ENCODE data around the gene ARSB. TPM values are rescaled to one million over a fixed set of nuclear protein-coding genes. Genes with fewer than 3 reads are reported as not detected.

The ARSB gene
- total and polyA plus RNA-seq, 2 experiments from 2014 or later, result 30.1 to 43.7 TPM

GRCh38 chr5:78754655-78755054, 230.5 kb downstream of the ARSB start:
- Histone ChIP-seq H3K4me2 (ENCODE audit: unreplicated experiment) (no peak overlapping the region), H3K27ac (no peak overlapping the region), H3K9ac (no peak overlapping the region), H3K27me3 (replicated peaks; ENCODE audit: insufficient read depth) (no peaks in the 10 kb centered on the region), H3K79me2 (ENCODE audit: insufficient read depth) (no peaks in the 10 kb centered on the region), H3K36me3 (ENCODE audit: low read depth) (no peaks in the 10 kb centered on the region), H2AFZ (no peak overlapping the region), H3K4me1 (ENCODE audit: insufficient read depth) (peaks cover 52% of the 10 kb centered on the region), H3K9me2 (ENCODE audit: insufficient read depth) (no peaks in the 10 kb centered on the region), H3K9me3 (ENCODE audit: low read depth) (no peaks in the 10 kb centered on the region), H4K20me1 (ENCODE audit: insufficient read depth) (no peaks in the 10 kb centered on the region), H3F3A (ENCODE audit: insufficient read depth) (peaks cover 50% of the 10 kb centered on the region), H3K4me3 (no peak overlapping the region)
- in situ Hi-C loops (cut with MboI), result no loop called here
- no peak for DNase-seq
- WGBS, 2 experiments (ENCODE audit: low coverage in 1 of 2, low lambda C conversion rate in 2 of 2, missing lambda C conversion rate in 2 of 2), result 48 to 49% methylated on average over 2 of the region's 2 CpGs
- TF ChIP-seq EZH2phosphoT487 (IDR thresholded peaks at IDR 0.05; ENCODE audit: insufficient read depth, low read depth) (no peak), EZH2 (IDR thresholded peaks at IDR 0.05; ENCODE audit: insufficient read depth, poor library complexity, severe bottlenecking) (no peak)

- DNase-seq, result peak; percentile 74
- Histone ChIP-seq H3K9ac (no peak overlapping the region), H3K27ac (peak overlapping the region; percentile 65), H4K20me1 (ENCODE audit: insufficient read depth) (no peaks in the 10 kb centered on the region), H3K9me3 (ENCODE audit: low read depth) (no peaks in the 10 kb centered on the region), H3K4me1 (ENCODE audit: insufficient read depth) (peaks cover 53% of the 10 kb centered on the region), H2AFZ (no peak overlapping the region), H3K4me3 (no peak overlapping the region), H3F3A (ENCODE audit: insufficient read depth) (peaks cover 46% of the 10 kb centered on the region), H3K27me3 (replicated peaks; ENCODE audit: insufficient read depth) (no peaks in the 10 kb centered on the region), H3K4me2 (ENCODE audit: unreplicated experiment) (no peak overlapping the region), H3K36me3 (ENCODE audit: low read depth) (no peaks in the 10 kb centered on the region), H3K79me2 (ENCODE audit: insufficient read depth) (no peaks in the 10 kb centered on the region), H3K9me2 (ENCODE audit: insufficient read depth) (no peaks in the 10 kb centered on the region)
- 58 to 66% methylated on average over 4 of the region's 4 CpGs for WGBS, 2 experiments (ENCODE audit: low coverage in 1 of 2, low lambda C conversion rate in 2 of 2, missing lambda C conversion rate in 2 of 2)
- TF ChIP-seq EZH2 (IDR thresholded peaks at IDR 0.05; ENCODE audit: insufficient read depth, poor library complexity, severe bottlenecking) (no peak), EZH2phosphoT487 (IDR thresholded peaks at IDR 0.05; ENCODE audit: insufficient read depth, low read depth) (no peak)
- in situ Hi-C loops (cut with MboI), result no loop called here
These were observed 232.0 kb downstream of the ARSB start for GRCh38 chr5:78753093-78753531.

GRCh38 chr5:78751872-78752271, 233.2 kb downstream of the ARSB start:
- H3K4me1 ChIP-seq (ENCODE audit: insufficient read depth), result peaks cover 49% of the 10 kb centered on the region
- no peaks in the 10 kb centered on the region for H3K79me2 ChIP-seq (ENCODE audit: insufficient read depth)
- peak overlapping the region; percentile 36; the same call in 1 of the 2 replicates for H3K27ac ChIP-seq
- H3K36me3 ChIP-seq (ENCODE audit: low read depth), result no peaks in the 10 kb centered on the region
- H3K27me3 ChIP-seq (replicated peaks; ENCODE audit: insufficient read depth), result no peaks in the 10 kb centered on the region
- TF ChIP-seq EZH2 (IDR thresholded peaks at IDR 0.05; ENCODE audit: insufficient read depth, poor library complexity, severe bottlenecking), result no peak
- TF ChIP-seq EZH2phosphoT487 (IDR thresholded peaks at IDR 0.05; ENCODE audit: insufficient read depth, low read depth), result no peak
- H3K4me3 ChIP-seq, result no peak overlapping the region
- in situ Hi-C loops (cut with MboI), result no loop called here
- 12 to 16% methylated on average over 1 of the region's 1 CpG for WGBS, 2 experiments (ENCODE audit: low coverage in 1 of 2, low lambda C conversion rate in 2 of 2, missing lambda C conversion rate in 2 of 2)
- DNase-seq, result peak; percentile 68
- H4K20me1 ChIP-seq (ENCODE audit: insufficient read depth), result no peaks in the 10 kb centered on the region
- no peak overlapping the region for H2AFZ ChIP-seq
- H3K9ac ChIP-seq, result no peak overlapping the region
- H3F3A ChIP-seq (ENCODE audit: insufficient read depth), result peaks cover 43% of the 10 kb centered on the region
- H3K9me2 ChIP-seq (ENCODE audit: insufficient read depth), result no peaks in the 10 kb centered on the region
- no peak overlapping the region for H3K4me2 ChIP-seq (ENCODE audit: unreplicated experiment)
- no peaks in the 10 kb centered on the region for H3K9me3 ChIP-seq (ENCODE audit: low read depth)

- in situ Hi-C loops (cut with MboI), result no loop called here
- H3K9me2 ChIP-seq (ENCODE audit: insufficient read depth), result no peaks in the 10 kb centered on the region
- WGBS, 2 experiments (ENCODE audit: low coverage in 1 of 2, low lambda C conversion rate in 2 of 2, missing lambda C conversion rate in 2 of 2), result 46 to 50% methylated on average over 2 of the region's 2 CpGs
These were observed 234.8 kb downstream of the ARSB start for GRCh38 chr5:78750281-78750680.

More at GRCh38 chr5:78750281-78750680, 234.8 kb downstream of the ARSB start:
- H3K9ac ChIP-seq, result no peak overlapping the region
- no peak overlapping the region for H3K4me2 ChIP-seq (ENCODE audit: unreplicated experiment)
- no peaks in the 10 kb centered on the region for H4K20me1 ChIP-seq (ENCODE audit: insufficient read depth)
- no peak overlapping the region for H3K4me3 ChIP-seq
- H3K36me3 ChIP-seq (ENCODE audit: low read depth), result no peaks in the 10 kb centered on the region
- H3K9me3 ChIP-seq (ENCODE audit: low read depth), result no peaks in the 10 kb centered on the region
- TF ChIP-seq EZH2 (IDR thresholded peaks at IDR 0.05; ENCODE audit: insufficient read depth, poor library complexity, severe bottlenecking), result no peak
- no peak overlapping the region for H2AFZ ChIP-seq
- peaks cover 38% of the 10 kb centered on the region for H3K4me1 ChIP-seq (ENCODE audit: insufficient read depth)
- no peaks in the 10 kb centered on the region for H3K27me3 ChIP-seq (replicated peaks; ENCODE audit: insufficient read depth)
- no peaks in the 10 kb centered on the region for H3K79me2 ChIP-seq (ENCODE audit: insufficient read depth)
- no peak overlapping the region for H3K27ac ChIP-seq
- DNase-seq, result no peak
- H3F3A ChIP-seq (ENCODE audit: insufficient read depth), result peaks cover 27% of the 10 kb centered on the region
